Measurements from ENCODE around the gene RELN. TPM values are rescaled to one million over a fixed set of nuclear protein-coding genes. Genes with fewer than 3 reads are reported as not detected.

The RELN gene
- total RNA-seq, 1 experiment from 2014 or later, result 0.20 TPM

- POLR2A ChIA-PET, result no interaction called here
These were observed 551.8 kb downstream of the RELN start for GRCh38 chr7:103437623-103438022.

GRCh38 chr7:103432712-103433111 is 556.7 kb downstream of the RELN start:
- Mint-ChIP-seq H3K27ac (no peak overlapping the region), H3K4me3 (no peak overlapping the region), H3K36me3 (0 out of 2 replicates have a peak, but pooled peaks cover 2% of the 10 kb centered on the region), H3K4me1 (no peaks in the 10 kb centered on the region), H3K9me3 (peaks cover 5% of the 10 kb centered on the region), H3K27me3 (ENCODE audit: low read depth) (peaks cover 8% of the 10 kb centered on the region)
- DNase-seq (ENCODE audit: low spot score) (no peak), ATAC-seq (no peak)
- ChIA-PET POLR2A (no interaction called here), CTCF (no interaction called here)
- no peak for TF ChIP-seq PREB (CRISPR knock-in tag; IDR thresholded peaks at IDR 0.05; ENCODE audit: borderline replicate concordance)
- TF ChIP-seq SMAD4 (CRISPR knock-in tag; IDR thresholded peaks at IDR 0.05), result no peak
- TF ChIP-seq ZNF532 (CRISPR knock-in tag; IDR thresholded peaks at IDR 0.05; ENCODE audit: borderline replicate concordance), result no peak
- no peak for TF ChIP-seq ZNF138 (CRISPR knock-in tag; conservative IDR thresholded peaks at IDR 0.05)
- no peak for TF ChIP-seq PRRX2 (CRISPR knock-in tag; IDR thresholded peaks at IDR 0.05)

More at GRCh38 chr7:103437623-103438022, 551.8 kb downstream of the RELN start:
- no peak overlapping the region for H3K4me3 Mint-ChIP-seq
- peaks cover 9% of the 10 kb centered on the region for H3K27me3 Mint-ChIP-seq (ENCODE audit: low read depth)
- no peak overlapping the region for H3K27ac Mint-ChIP-seq
- 0 out of 2 replicates have a peak, but pooled peaks cover 2% of the 10 kb centered on the region for H3K36me3 Mint-ChIP-seq
- no peak for ATAC-seq
- TF ChIP-seq CREB1 (CRISPR knock-in tag; IDR thresholded peaks at IDR 0.05) (no peak), IRF2 (CRISPR knock-in tag; IDR thresholded peaks at IDR 0.05; ENCODE audit: borderline replicate concordance, low read depth) (no peak), JAZF1 (CRISPR knock-in tag; IDR thresholded peaks at IDR 0.05) (no peak), STAT6 (CRISPR knock-in tag; conservative IDR thresholded peaks at IDR 0.05; ENCODE audit: low read depth) (no peak), ZNF263 (CRISPR knock-in tag; IDR thresholded peaks at IDR 0.05; ENCODE audit: low read depth) (no peak), TP53 (CRISPR knock-in tag; IDR thresholded peaks at IDR 0.05) (no peak), EMX1 (CRISPR knock-in tag; IDR thresholded peaks at IDR 0.05) (no peak), SP1 (CRISPR knock-in tag; conservative IDR thresholded peaks at IDR 0.05) (no peak), FOXP1 (CRISPR knock-in tag; IDR thresholded peaks at IDR 0.05; ENCODE audit: borderline replicate concordance) (no peak), ZNF671 (CRISPR knock-in tag; IDR thresholded peaks at IDR 0.05) (no peak), NR2C2 (CRISPR knock-in tag; IDR thresholded peaks at IDR 0.05) (no peak), NR3C1 (CRISPR knock-in tag; conservative IDR thresholded peaks at IDR 0.05; ENCODE audit: low read depth) (no peak), FOXP4 (CRISPR knock-in tag; IDR thresholded peaks at IDR 0.05) (no peak), AR (CRISPR knock-in tag; IDR thresholded peaks at IDR 0.05) (no peak), FOXJ3 (CRISPR knock-in tag; IDR thresholded peaks at IDR 0.05; ENCODE audit: borderline replicate concordance) (no peak), ETV6 (CRISPR knock-in tag; IDR thresholded peaks at IDR 0.05) (no peak)
- CTCF ChIA-PET, result no interaction called here
- no peak for DNase-seq (ENCODE audit: low spot score)
- no peaks in the 10 kb centered on the region for H3K4me1 Mint-ChIP-seq
- H3K9me3 Mint-ChIP-seq, result peaks cover 5% of the 10 kb centered on the region
